Measurements from ENCODE around the gene NEO1.

Gene NEO1

DNA sequence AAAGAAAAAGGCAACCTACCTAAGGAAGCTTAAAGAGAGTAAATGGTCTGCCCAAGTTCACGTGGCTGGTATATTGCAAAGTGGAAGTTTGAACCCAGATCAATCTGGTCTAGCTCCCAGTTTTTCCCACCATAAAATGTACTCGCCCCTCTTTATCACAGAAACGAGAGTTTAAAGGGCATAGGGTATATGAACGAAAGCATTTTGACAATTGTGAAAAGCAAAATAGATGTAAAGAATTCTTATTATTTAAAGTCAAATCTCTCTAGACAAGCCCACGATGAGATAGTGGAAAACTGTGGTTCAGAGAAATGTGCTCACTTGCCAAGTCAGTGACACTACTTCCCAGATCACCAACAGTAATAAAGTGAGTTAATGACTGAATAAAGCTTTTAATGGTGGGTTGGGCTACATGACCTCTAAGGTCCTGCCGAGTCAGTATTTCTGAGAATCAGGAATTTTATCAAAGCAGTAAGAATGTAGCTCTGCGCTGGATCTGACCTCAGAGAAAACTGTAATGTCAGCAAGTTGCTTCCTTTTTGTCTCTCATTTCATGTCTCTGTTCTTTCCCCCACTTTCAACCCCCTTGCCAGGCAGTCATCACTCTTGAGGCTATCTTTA, 23.3 kb upstream of the NEO1 start:
- CTCF ChIA-PET, result interaction anchor here (1.0 kb wide), 1 partner anchor 10 kb away, joined by 4 read pairs; no protein-coding TSS in a partner anchor
- POLR2A ChIA-PET, result no interaction called here
- TF ChIP-seq, protein P1, sequence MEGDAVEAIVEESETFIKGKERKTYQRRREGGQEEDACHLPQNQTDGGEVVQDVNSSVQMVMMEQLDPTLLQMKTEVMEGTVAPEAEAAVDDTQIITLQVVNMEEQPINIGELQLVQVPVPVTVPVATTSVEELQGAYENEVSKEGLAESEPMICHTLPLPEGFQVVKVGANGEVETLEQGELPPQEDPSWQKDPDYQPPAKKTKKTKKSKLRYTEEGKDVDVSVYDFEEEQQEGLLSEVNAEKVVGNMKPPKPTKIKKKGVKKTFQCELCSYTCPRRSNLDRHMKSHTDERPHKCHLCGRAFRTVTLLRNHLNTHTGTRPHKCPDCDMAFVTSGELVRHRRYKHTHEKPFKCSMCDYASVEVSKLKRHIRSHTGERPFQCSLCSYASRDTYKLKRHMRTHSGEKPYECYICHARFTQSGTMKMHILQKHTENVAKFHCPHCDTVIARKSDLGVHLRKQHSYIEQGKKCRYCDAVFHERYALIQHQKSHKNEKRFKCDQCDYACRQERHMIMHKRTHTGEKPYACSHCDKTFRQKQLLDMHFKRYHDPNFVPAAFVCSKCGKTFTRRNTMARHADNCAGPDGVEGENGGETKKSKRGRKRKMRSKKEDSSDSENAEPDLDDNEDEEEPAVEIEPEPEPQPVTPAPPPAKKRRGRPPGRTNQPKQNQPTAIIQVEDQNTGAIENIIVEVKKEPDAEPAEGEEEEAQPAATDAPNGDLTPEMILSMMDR (IDR thresholded peaks at IDR 0.05; ENCODE audit: control extremely low read depth, extremely low read depth, low read depth, missing control alignments), result no peak
- no peak for DNase-seq (ENCODE audit: extremely low spot score)

DNA sequence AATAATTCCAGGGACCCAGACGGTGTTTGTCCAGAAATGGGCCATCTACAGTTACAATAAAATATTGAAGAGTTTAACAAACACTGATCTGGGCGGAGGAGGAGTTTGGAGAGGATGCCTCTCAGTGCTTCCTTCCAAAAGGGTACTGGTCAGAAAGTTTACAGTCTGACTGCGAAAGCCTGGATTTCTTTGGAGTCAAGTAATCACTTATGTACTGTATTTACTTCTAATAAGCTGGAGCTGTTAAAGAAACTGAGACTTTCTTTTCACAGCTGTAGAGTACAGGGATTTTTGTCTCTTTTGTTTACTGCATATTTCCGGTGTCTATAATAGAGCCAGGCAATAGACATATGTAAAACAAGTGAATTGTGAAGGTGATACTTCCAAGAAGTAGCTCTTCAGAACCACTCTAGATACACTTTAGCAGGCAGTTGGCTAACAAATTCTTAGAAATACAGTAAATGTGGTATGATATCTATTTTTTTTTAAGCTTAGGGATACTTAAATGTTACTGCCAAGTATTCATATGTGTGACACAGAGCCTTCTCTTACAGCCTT, 22.1 kb upstream of the NEO1 start:
- ChIA-PET CTCF (no interaction called here), POLR2A (no interaction called here)
- TF ChIP-seq, protein P1 (IDR thresholded peaks at IDR 0.05; ENCODE audit: control extremely low read depth, extremely low read depth, low read depth, missing control alignments), result no peak
- no peak for DNase-seq (ENCODE audit: extremely low spot score)

DNA sequence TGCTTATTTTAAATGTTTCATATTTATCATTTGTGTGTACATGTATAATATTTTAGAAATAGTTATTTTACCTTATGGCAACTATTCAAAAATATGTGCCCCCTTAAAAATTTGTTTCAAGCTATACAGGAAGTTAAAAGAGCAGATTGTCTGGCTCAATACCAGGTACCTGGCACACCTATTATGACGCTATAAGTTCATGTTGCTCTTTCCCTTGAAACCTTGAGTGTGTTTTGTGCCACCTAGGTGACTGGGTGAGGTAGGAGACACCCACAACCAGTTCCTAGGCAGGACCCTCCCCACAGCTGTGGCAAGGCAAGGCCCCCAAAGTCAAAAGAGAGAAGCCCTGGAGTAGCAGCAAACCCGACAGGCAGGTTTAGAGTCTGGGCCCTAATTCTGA, 20.6 kb upstream of the NEO1 start:
- TF ChIP-seq, protein P1 (IDR thresholded peaks at IDR 0.05; ENCODE audit: control extremely low read depth, extremely low read depth, low read depth, missing control alignments), result no peak
- CTCF ChIA-PET, result no interaction called here
- POLR2A ChIA-PET, result no interaction called here
- DNase-seq (ENCODE audit: extremely low spot score), result no peak

GRCh38 chr15:73033611-73034010, 18.7 kb upstream of the NEO1 start:
- DNase-seq (ENCODE audit: extremely low spot score), result no peak
- ChIA-PET CTCF (interaction anchor here (1.2 kb wide), 1 partner anchor 181 kb away, joined by 3 read pairs; no protein-coding TSS in a partner anchor), POLR2A (no interaction called here)
- TF ChIP-seq, protein P1 (IDR thresholded peaks at IDR 0.05; ENCODE audit: control extremely low read depth, extremely low read depth, low read depth, missing control alignments), result no peak

GRCh38 chr15:73034221-73034620, 18.0 kb upstream of the NEO1 start:
- no peak for DNase-seq (ENCODE audit: extremely low spot score)
- POLR2A ChIA-PET, result no interaction called here
- CTCF ChIA-PET, result interaction anchor here (1.2 kb wide), 1 partner anchor 181 kb away, joined by 3 read pairs; no protein-coding TSS in a partner anchor
- TF ChIP-seq, protein P1 (IDR thresholded peaks at IDR 0.05; ENCODE audit: control extremely low read depth, extremely low read depth, low read depth, missing control alignments), result no peak

DNA sequence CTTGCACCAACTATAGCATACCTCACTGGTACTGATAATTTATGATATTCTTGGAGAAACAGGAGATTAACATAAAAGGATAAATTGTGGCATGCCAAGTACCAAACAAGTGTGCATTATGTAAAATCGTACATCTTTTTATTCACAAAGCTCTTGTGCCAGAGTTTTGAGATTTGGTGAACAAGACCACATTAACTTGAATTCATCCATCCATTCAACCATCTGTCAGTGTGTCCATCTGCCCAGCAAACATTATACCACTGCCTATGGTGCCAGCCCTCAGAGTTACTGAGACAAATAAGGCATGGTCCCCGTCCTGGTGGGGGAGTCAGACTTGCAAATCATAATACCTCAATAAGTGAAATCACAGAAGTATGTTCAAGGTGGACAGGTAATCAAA, 17.0 kb upstream of the NEO1 start:
- POLR2A ChIA-PET, result no interaction called here
- CTCF ChIA-PET, result interaction anchor here (1.4 to 1.5 kb wide), 2 partner anchors 11 to 12 kb away, joined by 3 read pairs; no protein-coding TSS in a partner anchor

More for the DNA sequence above, 17.0 kb upstream of the NEO1 start:
- TF ChIP-seq, protein P1 (IDR thresholded peaks at IDR 0.05; ENCODE audit: control extremely low read depth, extremely low read depth, low read depth, missing control alignments), result no peak
- no peak for DNase-seq (ENCODE audit: extremely low spot score)
